Transverse colon (tissue), 3 donors: ENCODE data around the gene ZBTB16.

Source experiments
- POLR2A ChIP-seq: fragments of 450-650 bp; IDR thresholded peaks from one replicate; pipeline ENCODE4 v1.6.1; 2016; ENCODE audit warnings: antibody characterized with exemption, mild to moderate bottlenecking, moderate library complexity
- TF ChIP-seq, protein P1 (sequence below), 5 experiments: fragments of 200-600 bp in 3 of 5; fragments of 450-650 bp in 2 of 5; sonication (generic) in 3 of 5; IDR thresholded peaks; 1 replicate in 2 of 5; 2 replicates in 3 of 5; pipeline ENCODE4 v1.5.1; 2016 to 2017; ENCODE audit warnings: antibody characterized with exemption in 5 of 5, inconsistent platforms in 3 of 5, mild to moderate bottlenecking in 2 of 5, moderate library complexity in 1 of 5

DNA sequence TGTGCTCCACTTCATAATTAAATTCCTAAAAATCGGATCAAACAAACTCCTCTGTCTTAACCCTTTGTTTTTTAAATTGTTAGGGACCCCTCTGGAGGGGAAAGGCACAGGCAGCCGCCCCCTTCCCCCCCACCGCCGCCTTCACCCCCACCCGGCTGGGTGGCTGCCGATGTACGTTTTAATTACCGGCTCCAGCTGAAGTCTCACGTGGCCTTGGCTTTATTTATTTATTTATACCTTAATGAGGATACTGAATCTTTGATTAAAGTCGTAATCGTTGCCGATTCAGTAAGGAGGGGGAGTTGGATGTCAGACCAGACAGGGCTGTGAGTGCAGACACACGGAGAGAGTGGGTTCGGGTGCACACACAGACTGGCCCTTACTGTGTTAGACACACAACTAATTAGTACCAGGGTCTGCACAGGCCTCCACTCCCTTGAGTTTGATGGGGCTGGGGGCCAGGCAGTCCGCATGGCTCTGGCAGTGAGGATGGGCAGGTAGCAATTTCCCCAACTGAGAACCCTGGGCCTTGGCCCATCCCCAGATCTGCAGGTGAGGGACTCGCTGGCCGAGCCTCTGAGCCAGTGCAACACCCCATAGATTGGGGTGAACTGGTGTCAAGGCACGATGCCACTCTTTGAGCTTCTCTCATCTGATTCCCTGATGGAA lies 185.3 kb downstream of the ZBTB16 start:
- TF ChIP-seq, protein P1, sequence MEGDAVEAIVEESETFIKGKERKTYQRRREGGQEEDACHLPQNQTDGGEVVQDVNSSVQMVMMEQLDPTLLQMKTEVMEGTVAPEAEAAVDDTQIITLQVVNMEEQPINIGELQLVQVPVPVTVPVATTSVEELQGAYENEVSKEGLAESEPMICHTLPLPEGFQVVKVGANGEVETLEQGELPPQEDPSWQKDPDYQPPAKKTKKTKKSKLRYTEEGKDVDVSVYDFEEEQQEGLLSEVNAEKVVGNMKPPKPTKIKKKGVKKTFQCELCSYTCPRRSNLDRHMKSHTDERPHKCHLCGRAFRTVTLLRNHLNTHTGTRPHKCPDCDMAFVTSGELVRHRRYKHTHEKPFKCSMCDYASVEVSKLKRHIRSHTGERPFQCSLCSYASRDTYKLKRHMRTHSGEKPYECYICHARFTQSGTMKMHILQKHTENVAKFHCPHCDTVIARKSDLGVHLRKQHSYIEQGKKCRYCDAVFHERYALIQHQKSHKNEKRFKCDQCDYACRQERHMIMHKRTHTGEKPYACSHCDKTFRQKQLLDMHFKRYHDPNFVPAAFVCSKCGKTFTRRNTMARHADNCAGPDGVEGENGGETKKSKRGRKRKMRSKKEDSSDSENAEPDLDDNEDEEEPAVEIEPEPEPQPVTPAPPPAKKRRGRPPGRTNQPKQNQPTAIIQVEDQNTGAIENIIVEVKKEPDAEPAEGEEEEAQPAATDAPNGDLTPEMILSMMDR (IDR thresholded peaks at IDR 0.05): no peak
- TF ChIP-seq POLR2A: no peak
